MG63 (cell line): ENCODE results near the gene ZSWIM6. TPM values are rescaled to one million over a fixed set of nuclear protein-coding genes. Genes with fewer than 3 reads are reported as not detected.
A peak's percentile ranks its signal among the peaks of the same experiment; 100 is the strongest.

Source experiments
- DNase-seq: peaks from one replicate; pipeline ENCODE4 v3.0.0-alpha.2; 2020
- H3K27me3 ChIP-seq: fragments of 250-450 bp; sonication (Bioruptor Pico); 2 replicates; pipeline ENCODE4 v1.5.1; 2020; ENCODE audit warnings: mild to moderate bottlenecking, moderate library complexity
- H3K36me3 ChIP-seq: fragments of 250-450 bp; sonication (Bioruptor Pico); 2 replicates; pipeline ENCODE4 v1.5.1; 2020; ENCODE audit warnings: mild to moderate bottlenecking, moderate library complexity
- H3K4me3 ChIP-seq: fragments of 250-450 bp; sonication (Bioruptor Pico); 2 replicates; pipeline ENCODE4 v1.5.1; 2020; ENCODE audit warnings: mild to moderate bottlenecking, moderate library complexity
- H3K9me3 ChIP-seq: fragments of 250-450 bp; sonication (Bioruptor Pico); 2 replicates; pipeline ENCODE4 v1.5.1; 2020; ENCODE audit warnings: mild to moderate bottlenecking, moderate library complexity
- total RNA-seq: library from RNA; depleted of rRNA; stranded (reverse); fragments of >200 nt; shearing (Covaris generic); gene quantifications from 2 replicates; pipeline ENCODE4 v1.2.3, GENCODE V29; 2014; ENCODE audit warnings: low replicate concordance

Gene ZSWIM6
- total RNA-seq, 1 experiment from 2014 or later, result 3.3 TPM

DNA sequence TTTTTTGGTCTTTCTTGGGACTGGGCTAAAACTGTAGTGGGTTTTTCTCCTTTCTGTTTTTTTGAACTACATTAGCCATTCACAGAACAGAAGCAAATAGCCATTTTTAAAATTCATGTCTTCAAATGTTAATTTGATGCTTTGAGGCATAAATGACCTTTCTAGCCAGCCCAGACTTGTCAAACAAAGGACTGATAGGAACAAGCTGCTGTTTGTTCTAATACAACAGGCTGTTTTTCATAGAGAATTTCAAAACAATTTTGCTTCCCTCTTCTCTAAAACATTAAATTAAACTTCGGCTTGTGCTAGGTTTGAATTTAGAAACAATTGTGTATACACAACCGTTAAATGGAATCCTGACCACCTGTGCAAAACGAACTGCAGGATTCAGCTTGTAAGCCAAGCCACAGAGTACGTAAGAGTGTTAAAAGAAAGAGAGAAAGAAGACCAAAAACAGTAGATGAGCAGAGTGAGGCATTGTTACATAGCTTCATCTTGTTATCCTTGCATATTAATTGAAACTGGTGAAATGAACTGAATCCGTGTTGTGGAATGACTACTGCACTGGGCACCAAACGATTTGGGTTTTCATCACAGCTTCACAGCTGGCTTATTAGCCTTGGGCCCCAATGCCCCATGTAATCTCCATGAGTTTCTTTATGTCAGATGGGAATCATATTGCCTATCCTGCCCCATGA, 100.0 kb downstream of the ZSWIM6 start:
- no peak overlapping the region for H3K4me3 ChIP-seq
- DNase-seq, result no peak
- H3K9me3 ChIP-seq, result no peaks in the 10 kb centered on the region
- H3K27me3 ChIP-seq, result no peaks in the 10 kb centered on the region
- H3K36me3 ChIP-seq, result no peaks in the 10 kb centered on the region

GRCh38 chr5:61435368-61435767, 103.3 kb downstream of the ZSWIM6 start:
- no peaks in the 10 kb centered on the region for H3K27me3 ChIP-seq
- no peaks in the 10 kb centered on the region for H3K36me3 ChIP-seq
- no peak for DNase-seq
- H3K4me3 ChIP-seq, result no peak overlapping the region
- H3K9me3 ChIP-seq, result no peaks in the 10 kb centered on the region

DNA sequence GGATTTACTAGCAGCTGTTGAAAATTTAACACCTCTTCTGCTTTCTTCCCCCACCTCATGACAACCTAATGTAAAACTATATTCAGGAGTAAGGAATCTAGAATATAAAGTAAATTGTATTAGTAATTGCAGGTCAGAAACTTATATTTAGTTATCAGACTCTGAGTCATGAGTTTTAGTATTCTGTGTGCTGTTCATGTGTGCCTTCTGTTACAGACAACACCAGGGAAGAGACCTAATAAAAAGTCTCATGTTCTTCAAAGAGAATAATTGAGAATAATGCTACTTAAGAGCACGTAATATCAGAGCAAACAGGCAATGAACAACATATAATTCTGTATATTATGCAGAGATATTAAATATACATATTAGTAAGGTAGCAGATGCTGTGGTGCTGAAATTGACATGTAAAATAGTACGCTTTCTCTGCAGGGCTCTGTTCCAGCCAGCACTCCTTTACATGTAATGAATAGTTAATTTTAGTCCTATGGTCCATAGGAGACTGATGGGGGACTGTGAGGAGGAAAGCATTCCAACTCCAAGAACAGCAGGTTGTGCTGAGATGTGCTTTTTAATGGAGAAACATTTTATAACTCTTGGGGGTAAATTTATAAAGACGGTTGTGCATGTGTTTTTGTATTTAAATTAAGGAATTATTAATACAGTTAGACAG, 106.4 kb downstream of the ZSWIM6 start:
- no peak for DNase-seq
- Histone ChIP-seq H3K36me3 (no peaks in the 10 kb centered on the region), H3K27me3 (no peaks in the 10 kb centered on the region), H3K4me3 (no peak overlapping the region), H3K9me3 (peaks cover 4% of the 10 kb centered on the region; the same call in 1 of the 2 replicates)

- Histone ChIP-seq H3K27me3 (no peaks in the 10 kb centered on the region), H3K9me3 (peaks cover 4% of the 10 kb centered on the region; the same call in 1 of the 2 replicates), H3K4me3 (no peak overlapping the region), H3K36me3 (no peaks in the 10 kb centered on the region)
- no peak for DNase-seq
Measured at GRCh38 chr5:61440086-61440485, 108.0 kb downstream of the ZSWIM6 start.

GRCh38 chr5:61440596-61440995, 108.5 kb downstream of the ZSWIM6 start:
- no peak for DNase-seq
- peaks cover 4% of the 10 kb centered on the region; the same call in 1 of the 2 replicates for H3K9me3 ChIP-seq
- H3K36me3 ChIP-seq, result no peaks in the 10 kb centered on the region
- no peak overlapping the region for H3K4me3 ChIP-seq
- H3K27me3 ChIP-seq, result no peaks in the 10 kb centered on the region

GRCh38 chr5:61441742-61442141, 109.7 kb downstream of the ZSWIM6 start:
- Histone ChIP-seq H3K36me3 (no peaks in the 10 kb centered on the region; the same call in 1 of the 2 replicates), H3K27me3 (no peaks in the 10 kb centered on the region), H3K9me3 (peaks cover 4% of the 10 kb centered on the region; the same call in 1 of the 2 replicates), H3K4me3 (no peak overlapping the region)
- no peak for DNase-seq

- no peak overlapping the region for H3K4me3 ChIP-seq
- no peaks in the 10 kb centered on the region for H3K27me3 ChIP-seq
- no peak for DNase-seq
- H3K36me3 ChIP-seq, result no peaks in the 10 kb centered on the region; the same call in 1 of the 2 replicates
- H3K9me3 ChIP-seq, result peaks cover 12% of the 10 kb centered on the region
Measured at GRCh38 chr5:61447780-61448495, 115.9 kb downstream of the ZSWIM6 start.

DNA sequence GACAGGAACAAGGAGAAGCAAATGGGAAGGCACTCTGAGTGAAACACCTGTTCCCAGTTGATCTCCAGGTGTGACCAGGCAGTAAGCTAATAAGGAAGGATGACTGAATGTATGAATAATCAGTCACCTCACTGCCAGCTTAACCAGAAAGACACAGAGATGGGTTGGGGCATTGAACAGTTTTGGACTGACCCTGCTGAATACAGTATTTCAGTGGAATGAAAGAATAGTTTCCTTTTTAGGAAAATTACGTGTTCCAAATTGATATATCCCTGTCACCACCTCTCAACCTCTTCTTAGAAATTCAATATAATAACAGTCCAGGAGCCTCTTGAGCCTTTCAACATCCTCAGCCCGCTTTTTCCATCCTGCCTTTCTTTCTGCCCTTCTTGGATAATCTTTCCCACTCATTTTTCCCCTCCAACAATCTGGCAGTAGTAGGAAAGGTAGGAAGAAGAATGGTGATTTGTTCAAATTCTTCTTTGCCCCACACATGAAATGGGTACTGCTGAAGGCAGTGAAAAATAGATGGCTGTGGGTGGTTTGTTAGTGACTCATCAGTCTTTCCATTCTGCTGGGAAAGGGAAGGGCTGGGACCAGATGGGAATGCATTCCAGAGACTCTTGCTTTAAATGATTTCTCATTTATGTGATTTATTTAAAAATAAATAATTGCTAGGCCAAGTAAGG, 117.9 kb downstream of the ZSWIM6 start:
- peak; percentile 65 for DNase-seq
- Histone ChIP-seq H3K9me3 (peaks cover 12% of the 10 kb centered on the region), H3K27me3 (no peaks in the 10 kb centered on the region), H3K4me3 (no peak overlapping the region), H3K36me3 (no peaks in the 10 kb centered on the region; the same call in 1 of the 2 replicates)

GRCh38 chr5:61450493-61451279, 118.6 kb downstream of the ZSWIM6 start:
- peak; percentile 81 for DNase-seq
- no peaks in the 10 kb centered on the region for H3K27me3 ChIP-seq
- H3K4me3 ChIP-seq, result no peak overlapping the region
- H3K36me3 ChIP-seq, result no peaks in the 10 kb centered on the region; the same call in 1 of the 2 replicates
- peaks cover 12% of the 10 kb centered on the region for H3K9me3 ChIP-seq

DNA sequence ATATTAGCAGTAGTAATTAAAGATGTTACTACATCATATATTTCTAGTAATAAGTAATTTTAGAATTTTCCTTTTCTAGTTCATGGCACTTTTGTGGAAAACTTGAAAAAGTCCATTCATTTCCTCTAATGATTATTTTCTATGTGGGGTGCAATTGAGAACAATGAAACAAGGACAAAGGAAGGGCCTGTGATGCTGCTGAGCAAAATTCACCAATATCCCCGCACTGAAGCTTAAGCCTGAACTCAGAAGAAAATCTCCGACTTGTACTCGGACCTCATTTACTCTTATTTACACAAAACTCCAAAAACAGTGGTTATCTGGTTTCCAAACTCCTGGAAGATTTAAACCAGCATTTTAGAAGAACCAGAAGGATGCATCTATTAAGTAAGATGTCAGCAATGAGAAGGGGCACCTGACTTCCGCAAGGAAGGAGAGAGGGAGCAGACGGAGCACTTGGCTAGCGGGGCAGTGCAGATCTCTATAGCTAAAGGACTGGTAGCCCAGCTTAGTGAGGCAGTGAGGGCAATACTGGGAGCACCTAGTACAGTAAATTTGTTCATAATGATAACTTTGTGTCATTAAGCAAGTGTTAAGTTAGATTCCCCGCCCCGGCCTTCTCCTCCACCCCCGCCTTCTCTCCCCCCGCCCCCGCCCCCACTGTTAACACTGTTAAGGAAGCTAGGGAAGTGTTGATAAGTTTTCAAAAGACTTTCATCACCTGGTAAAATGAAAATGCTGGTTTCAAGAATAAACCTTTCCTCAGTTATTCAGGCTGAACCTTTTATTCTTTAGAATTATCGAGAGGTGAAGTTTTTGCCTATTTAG, 123.3 kb downstream of the ZSWIM6 start:
- DNase-seq, result no peak
- Histone ChIP-seq H3K36me3 (no peaks in the 10 kb centered on the region), H3K9me3 (no peaks in the 10 kb centered on the region), H3K27me3 (no peaks in the 10 kb centered on the region), H3K4me3 (no peak overlapping the region)

DNA sequence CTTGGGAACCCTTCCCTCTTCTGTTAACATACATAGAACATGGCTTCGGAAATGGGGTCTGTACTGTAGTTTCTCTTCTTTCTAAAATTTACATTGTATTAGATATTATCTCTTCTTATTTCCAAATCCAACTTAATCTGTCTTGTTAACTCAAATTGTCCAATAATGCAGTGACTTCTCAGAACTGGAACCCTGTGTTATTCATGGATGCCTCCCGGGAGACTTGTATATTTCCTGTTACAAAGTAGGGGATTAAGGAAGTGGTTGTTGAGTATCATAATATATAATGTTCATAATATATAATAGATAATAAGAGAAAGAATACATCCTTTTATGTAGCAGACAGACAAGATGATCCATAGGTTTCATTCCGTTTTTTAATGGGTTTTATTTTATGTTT, 128.4 kb downstream of the ZSWIM6 start:
- Histone ChIP-seq H3K36me3 (no peaks in the 10 kb centered on the region), H3K27me3 (no peaks in the 10 kb centered on the region), H3K9me3 (no peaks in the 10 kb centered on the region), H3K4me3 (no peak overlapping the region)
- no peak for DNase-seq

- no peaks in the 10 kb centered on the region for H3K27me3 ChIP-seq
- DNase-seq, result no peak
- H3K36me3 ChIP-seq, result no peaks in the 10 kb centered on the region
- H3K4me3 ChIP-seq, result no peak overlapping the region
- H3K9me3 ChIP-seq, result no peaks in the 10 kb centered on the region
Measured at GRCh38 chr5:61461417-61461816, 129.4 kb downstream of the ZSWIM6 start.

DNA sequence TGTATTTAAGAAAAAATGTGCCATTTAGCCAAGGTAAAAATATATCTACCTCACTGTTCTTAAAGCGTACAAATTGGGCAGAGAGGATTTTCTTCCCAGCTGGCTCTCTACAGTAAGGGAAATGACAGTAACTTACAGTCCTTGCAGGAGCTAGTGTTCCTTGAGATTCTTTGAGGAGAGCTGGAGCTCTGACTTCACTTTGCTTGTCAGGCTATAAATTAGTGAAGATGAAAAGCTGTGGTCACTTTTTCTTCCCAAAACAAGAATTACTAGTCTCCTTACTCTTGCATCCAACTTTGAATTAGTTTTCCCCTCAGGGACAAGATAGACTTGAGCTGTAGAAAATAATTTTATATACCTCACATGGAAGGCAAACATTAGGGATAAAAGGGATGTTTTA, 129.9 kb downstream of the ZSWIM6 start:
- H3K4me3 ChIP-seq, result no peak overlapping the region
- no peaks in the 10 kb centered on the region for H3K27me3 ChIP-seq
- no peaks in the 10 kb centered on the region for H3K36me3 ChIP-seq
- no peak for DNase-seq
- no peaks in the 10 kb centered on the region for H3K9me3 ChIP-seq

DNA sequence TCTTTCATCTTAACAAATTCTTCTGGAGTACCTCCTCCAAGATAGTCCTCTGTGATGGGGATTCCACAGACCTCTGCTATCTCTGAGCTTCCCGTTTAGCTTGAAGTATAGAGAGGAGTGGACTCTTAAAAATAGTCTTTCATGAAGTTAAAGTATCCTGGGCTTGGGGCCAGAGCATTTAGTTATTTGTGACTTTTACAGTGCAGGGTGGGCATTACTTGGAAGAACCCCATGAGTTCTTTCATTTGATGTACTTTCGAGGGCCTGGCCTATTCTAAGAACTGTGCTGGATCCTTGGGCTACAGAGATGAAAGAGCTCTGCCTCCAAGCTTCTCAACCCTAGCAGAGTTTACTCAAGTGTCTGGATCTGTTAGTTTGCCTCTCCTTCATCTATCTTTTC, 131.5 kb downstream of the ZSWIM6 start:
- Histone ChIP-seq H3K36me3 (no peaks in the 10 kb centered on the region), H3K9me3 (no peaks in the 10 kb centered on the region), H3K4me3 (no peak overlapping the region), H3K27me3 (no peaks in the 10 kb centered on the region)
- no peak for DNase-seq

- Histone ChIP-seq H3K36me3 (no peaks in the 10 kb centered on the region), H3K4me3 (no peak overlapping the region), H3K9me3 (no peaks in the 10 kb centered on the region), H3K27me3 (no peaks in the 10 kb centered on the region)
- DNase-seq, result no peak
Measured at GRCh38 chr5:61464512-61464911, 132.5 kb downstream of the ZSWIM6 start.
